Left cardiac atrium (tissue), 4 donors: ENCODE results near the gene TIMM10B. TPM values are rescaled to one million over a fixed set of nuclear protein-coding genes. Genes with fewer than 3 reads are reported as not detected.
A peak's percentile ranks its signal among the peaks of the same experiment; 100 is the strongest.

ENCODE experiments used
- ATAC-seq, 2 donors: fragments of 200-7000 bp; cut with Tn5 transposase; one replicate each; pipeline ENCODE4 v1.9.1; 2020; ENCODE audit warnings: mild to moderate bottlenecking in 2 of 2, moderate library complexity in 2 of 2
- DNase-seq: peaks from one replicate; pipeline ENCODE4 v3.0.0-alpha.2; 2020
- intact Hi-C, 2 donors: fragments of 100-400 bp; cut with DNase I; formaldehyde crosslinking; loops; one replicate each; pipeline versions ENCODE4 v1.14.1 to v1.15.1; 2022 to 2023
- long read RNA-seq: library from polyadenylated mRNA; unstranded; transcript quantifications from one replicate; pipeline ENCODE4 v2.0.0, GENCODE V29; 2021
- total RNA-seq, 2 donors: library from RNA; stranded (reverse); fragmentation: NEBNext Ultra II Directional; extraction: Animal tissue kit (Norgen Biotek cat#: 25700); gene quantifications; one replicate each; pipeline ENCODE4 v1.2.1, GENCODE V29; 2021
- donor health status: DM: no; HTN: yes; CAD: no.
- donor health status: DM: no; HTN: yes; CAD: no; lungs with severe emphysema.
- donor health status: DM: yes; HTN: yes; CAD: no.
- donor health status: Dilated cardiomyopathy.

Gene TIMM10B, protein sequence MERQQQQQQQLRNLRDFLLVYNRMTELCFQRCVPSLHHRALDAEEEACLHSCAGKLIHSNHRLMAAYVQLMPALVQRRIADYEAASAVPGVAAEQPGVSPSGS
- 10 to 100 TPM; 19.9 to 33.0 TPM for total RNA-seq
- long read RNA-seq, transcript TIMM10B-201 (3 exons, 2,840 nt), result major isoform, 30 of 30 reads
- long read RNA-seq, partial matches to known transcripts, result 0 of 30 reads
- long read RNA-seq, other reads (novel, unspliced or antisense), result 0 of 30 reads

DNA sequence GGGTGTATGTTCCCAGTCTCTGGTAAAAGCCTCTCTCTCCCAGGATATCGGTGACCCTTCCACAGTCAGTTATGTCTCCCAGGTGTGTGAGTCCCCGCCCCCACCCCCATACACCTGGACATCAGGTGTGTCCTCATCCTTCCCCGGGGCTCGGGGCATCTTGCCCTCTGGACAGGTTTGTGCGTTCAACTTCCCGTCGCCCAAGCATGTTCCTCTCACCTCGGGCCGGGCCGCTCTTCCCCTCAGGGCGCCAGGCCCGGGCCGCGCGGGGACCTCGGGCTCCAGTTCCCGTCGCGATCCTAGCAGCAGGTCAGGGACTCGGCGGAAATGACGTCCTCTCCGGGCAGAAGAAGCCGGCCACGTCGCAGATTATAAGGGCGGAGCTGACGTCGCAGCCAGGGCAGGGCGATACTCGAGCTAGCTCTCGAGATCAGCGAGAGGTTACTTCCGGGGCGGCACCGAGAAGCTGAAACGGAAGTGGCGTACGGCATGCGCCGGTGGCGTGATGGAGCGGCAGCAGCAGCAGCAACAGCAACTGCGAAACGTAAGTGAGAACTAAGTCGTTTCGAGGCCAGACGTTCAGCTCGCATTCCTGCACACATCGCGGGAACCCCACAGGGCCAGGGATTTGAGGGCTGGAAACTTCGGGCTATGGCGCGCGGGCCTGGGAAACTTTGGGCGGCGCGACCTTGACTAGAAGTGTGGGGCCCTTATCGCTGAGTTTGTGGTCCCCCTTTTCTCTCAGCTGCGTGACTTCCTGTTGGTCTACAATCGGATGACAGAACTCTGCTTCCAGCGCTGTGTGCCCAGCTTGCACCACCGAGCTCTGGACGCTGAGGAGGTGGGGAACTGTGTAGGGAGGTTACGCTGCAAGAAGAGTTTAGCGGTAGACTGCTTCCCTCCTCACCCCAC lies at the start of gene TIMM10B, which contains the start of gene ARFIP2:
Gene TIMM10B (plus strand): TSS at position 490 of the 912 bp plus-strand sequence. CDS start 16 bp downstream, at position 506.
Gene ARFIP2 (minus strand): TSS at position 320 of the 912 bp plus-strand sequence. CDS start 910 bp downstream, outside the sequence.
- intact Hi-C loops, result no loop called here
- ATAC-seq, result peak; percentile 98 to 99
- DNase-seq, result peak; percentile 99

DNA sequence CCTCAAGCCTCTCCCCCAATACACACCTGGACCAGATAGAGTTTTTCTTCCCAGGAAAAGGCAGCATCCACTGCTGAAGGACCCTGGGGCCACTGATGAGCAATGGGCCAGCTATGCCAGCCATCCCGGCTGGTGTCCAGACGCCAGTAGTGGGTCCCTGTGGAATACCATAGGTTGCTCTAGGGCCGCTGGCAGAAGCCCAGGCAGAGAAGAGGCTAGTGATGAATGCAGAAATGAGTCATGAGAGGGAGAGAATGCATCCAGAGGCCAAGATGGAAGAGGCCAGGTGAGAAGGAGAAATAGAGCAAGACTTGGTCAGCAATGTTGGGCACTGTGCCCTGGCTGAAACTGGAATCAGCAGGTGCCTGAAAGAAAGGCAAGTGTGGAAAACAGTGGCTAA lies 49.4 kb upstream of the TIMM10B start:
- intact Hi-C loops, result no loop called here
- DNase-seq (no peak), ATAC-seq (peak in 1 of 2 donors; percentile 42)

DNA sequence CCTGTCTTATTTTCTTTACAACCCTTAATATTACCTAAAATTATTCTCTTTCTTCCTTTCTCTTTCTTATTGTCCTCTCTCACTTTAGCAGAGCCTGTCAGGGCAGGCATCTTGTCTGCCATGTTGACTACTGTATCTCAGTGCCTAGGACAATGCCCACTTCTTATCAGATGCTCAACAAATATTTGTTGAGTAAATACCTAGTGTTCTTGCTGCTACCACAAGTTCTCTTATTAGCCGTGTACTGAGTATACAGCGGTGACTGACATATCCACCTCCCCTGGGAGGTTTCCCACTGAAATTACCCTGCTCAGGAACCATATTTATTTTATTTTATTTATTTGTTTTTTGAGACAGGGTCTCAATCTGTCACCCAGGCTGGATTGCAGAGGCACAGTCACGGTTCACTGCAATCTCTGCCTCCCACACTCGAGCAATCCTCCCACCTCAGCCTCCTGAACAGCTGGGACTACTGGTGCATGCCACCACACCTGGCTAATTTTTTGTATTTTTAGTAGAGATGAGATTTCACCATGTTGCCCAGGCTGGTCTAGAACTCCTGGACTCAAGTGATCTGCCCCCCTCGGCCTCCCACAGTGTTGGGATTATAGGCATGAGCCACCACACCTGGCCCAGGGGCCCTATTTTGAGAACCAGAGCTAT lies 47.2 kb upstream of the TIMM10B start:
- intact Hi-C loops, result no loop called here

DNA sequence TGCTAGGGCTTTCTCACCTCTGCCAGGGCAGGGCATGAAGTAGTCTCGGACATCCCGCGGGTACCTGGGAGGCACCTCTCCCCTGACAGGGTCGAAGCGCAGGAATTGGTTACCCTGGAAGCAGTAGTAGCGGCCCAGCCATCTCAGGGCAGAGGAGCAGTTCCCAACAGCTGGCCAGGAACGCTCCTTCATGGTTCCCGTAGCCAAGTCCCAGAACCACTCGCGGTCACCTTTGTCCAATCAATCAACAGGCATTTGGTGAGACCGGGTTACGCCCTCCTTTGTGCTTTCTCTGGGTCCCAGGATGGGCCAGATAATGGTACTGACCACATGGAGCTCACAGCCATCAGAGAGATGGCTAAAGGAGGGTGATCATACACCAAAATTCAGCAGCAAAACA lies 43.9 kb upstream of the TIMM10B start:
- DNase-seq (no peak), ATAC-seq (no peak)
- intact Hi-C loops, result no loop called here

More for the DNA sequence above, 47.2 kb upstream of the TIMM10B start:
- DNase-seq (no peak), ATAC-seq (no peak)

DNA sequence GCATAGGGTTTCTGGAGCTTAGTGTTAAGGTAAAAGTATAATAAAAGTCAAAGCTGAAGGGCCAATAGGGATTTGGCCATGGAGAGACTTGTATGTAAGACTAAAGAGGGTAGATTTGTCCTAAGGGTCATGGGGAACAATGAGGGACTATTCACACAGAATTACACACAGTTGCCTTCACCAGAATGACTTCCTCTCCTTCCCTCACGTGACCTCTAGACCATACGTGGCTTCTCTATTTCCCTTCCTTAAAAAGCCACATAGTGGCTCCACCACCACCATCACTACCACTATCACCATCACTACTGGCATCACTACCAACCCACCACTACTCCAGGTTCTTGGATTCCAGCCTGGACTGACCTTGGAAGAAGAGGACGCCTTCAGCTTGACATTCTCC lies 43.3 kb upstream of the TIMM10B start:
- DNase-seq, result no peak
- intact Hi-C loops, result no loop called here
- no peak for ATAC-seq

DNA sequence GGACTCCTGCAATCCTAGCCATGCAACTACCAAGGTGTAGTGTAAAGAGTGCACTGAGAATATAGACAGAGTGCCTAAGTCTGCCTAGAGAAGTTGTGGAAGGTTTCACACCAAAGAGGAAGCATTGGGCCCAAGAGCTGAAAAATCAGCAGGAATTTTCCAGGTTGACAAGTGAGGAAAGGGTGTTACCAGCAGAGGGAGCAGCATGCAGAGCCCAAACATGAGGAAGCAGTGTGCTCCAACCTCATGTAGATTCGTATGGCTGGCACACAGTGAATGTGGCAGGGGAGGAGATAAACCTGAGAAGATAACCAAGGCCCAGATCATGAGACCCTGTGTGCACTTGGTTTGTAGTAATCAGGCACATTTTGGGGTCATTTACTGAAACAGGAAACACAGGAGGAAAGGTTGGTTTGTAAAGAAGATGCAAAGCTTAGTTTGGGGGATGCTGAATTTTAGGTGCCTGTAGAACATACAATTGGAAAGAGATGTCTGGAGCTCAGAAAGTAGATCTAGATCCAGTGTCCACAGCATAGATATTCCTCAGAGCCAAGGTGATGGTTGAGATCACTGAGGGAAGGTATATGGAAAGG lies 42.2 kb upstream of the TIMM10B start:
- intact Hi-C loops, result no loop called here
- ATAC-seq, result peak; percentile 65 to 76
- DNase-seq, result peak; percentile 54

DNA sequence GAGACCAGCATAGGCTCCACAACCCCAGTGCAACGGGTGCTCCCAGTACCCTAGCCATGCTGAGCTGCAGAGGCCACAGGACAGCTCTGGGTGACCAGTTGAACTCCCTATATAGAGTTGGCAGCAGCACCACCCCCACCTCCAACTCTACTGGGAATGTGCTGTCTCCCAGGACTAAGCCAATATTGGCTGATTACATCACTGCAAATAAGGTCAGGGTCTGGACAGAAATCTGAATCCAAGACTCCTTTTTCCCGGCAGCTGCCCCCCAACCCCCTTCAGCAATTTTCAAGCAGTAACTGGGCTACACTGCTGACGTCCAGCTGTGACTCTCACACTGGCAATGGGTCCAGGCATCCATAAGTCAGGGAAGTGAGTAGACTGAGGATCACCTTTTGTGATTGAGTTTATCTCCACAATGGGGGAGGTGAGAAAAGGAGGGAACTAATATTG lies 40.4 kb upstream of the TIMM10B start, which contains the start of gene HPX:
Gene HPX (minus strand): TSS at position 82 of the 453 bp plus-strand sequence. CDS start 24 bp downstream, at position 58.
- DNase-seq (no peak), ATAC-seq (no peak)
- intact Hi-C loops, result loop anchor here (5.0 to 10.0 kb wide), 2 partner anchors 64 kb away; no protein-coding TSS in a partner anchor

DNA sequence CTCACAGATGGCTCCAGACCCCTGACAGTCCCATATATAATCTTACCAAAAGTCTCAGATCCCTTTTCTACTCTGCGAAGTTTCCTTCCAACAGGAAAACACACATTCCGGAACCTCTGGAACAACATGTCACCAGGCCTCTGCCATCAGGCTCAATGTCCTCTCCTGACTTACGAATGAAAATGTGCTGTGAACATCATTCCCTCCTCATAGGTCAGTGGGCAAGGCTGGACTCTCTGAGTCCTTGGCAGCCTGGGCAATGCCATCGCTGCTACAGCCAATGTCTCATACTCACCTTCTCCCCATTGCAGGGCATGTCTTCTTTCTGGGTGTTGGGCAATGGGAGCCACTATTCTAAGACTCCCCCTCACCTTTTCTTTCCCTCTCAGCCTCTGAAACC lies 38.9 kb upstream of the TIMM10B start:
- no peak for DNase-seq
- no peak for ATAC-seq
- intact Hi-C loops, result loop anchor here (2.0 to 10.0 kb wide), 3 partner anchors 62 to 65 kb away; no protein-coding TSS in a partner anchor

DNA sequence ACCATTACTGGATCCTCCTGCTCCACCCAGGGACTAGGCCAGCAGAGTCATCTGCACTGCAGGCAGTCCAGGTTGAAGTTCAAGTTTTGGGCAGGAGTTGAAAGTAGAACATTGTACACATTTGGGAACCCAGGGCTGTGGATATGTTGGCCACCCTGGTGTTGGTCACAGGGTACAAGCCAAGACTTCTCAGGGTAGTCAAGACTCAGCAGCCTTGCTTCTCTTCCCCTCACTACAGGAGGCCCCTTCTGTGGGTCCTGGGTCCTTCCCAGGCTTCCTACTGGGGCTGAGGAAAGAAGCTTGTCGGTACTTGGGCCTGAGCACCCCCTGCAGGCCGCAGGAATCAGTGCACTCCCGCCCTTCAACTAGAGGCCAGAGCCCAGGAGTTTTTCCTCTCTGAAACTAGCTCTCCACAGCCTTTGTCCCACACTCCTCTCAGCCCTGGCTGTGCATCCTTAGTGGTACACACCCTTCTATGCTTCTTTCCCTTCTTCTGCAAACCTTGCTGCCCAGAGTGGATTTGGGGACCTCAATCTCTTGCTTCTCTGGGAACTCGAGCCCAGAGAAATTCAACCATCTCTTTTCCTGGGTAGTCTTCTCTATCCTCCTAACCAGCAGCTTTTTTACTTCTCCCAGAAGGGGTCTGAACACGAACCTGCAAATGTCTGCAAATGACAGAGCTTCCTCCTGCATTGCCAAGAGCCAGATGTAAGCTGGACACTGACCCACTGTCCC lies 37.9 kb upstream of the TIMM10B start:
- peak; percentile 65 for DNase-seq

DNA sequence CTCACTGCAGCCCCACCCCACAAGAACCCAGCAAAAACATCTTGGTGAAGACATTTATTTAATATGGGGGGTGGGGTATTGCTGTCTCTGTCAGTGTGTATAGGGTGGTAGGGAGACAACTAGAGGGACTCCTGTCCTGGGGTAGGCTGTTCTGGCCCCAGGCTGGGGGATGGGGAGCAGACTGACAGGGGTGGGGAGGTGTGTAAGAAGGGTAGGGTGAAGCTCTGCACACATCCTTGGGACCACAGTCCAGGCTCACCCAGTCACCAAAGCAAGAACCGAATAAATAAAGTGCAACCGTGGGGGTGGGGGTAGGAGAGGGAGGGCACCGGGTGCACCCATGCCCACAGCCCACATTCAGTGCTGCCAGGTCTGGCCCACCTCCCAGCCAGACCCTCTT lies 32.7 kb upstream of the TIMM10B start:
- DNase-seq (no peak), ATAC-seq (no peak)
- intact Hi-C loops, result loop anchor here in 1 of 2 donors (10.0 kb wide), 1 partner anchor 56 kb away; no protein-coding TSS in a partner anchor

More for the DNA sequence above, 37.9 kb upstream of the TIMM10B start:
- intact Hi-C loops, result loop anchor here (2.0 to 10.0 kb wide), 3 partner anchors 61 to 66 kb away; no protein-coding TSS in a partner anchor
- peak; percentile 65 to 77 for ATAC-seq

DNA sequence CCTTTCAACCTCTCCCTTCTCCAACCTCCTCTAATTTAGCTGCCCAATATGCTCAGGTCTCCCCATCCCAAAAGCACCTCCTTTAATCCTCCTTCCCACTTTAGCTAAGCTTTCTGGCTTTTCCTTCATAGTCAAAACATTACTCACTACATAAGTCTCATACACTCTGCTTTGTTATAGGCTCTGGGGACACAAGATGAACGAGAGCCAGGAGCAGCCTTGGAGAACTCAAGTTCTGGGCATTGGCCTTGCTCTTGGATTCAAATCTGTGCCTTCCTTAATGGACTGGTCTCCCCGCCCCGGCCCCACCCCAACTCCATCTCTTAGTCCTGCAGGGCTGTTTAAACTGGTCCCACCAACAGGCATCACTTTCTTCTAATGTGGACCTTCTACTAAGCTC lies 29.1 kb upstream of the TIMM10B start:
- DNase-seq (no peak), ATAC-seq (peak in 1 of 2 donors; percentile 72)
- intact Hi-C loops, result no loop called here

DNA sequence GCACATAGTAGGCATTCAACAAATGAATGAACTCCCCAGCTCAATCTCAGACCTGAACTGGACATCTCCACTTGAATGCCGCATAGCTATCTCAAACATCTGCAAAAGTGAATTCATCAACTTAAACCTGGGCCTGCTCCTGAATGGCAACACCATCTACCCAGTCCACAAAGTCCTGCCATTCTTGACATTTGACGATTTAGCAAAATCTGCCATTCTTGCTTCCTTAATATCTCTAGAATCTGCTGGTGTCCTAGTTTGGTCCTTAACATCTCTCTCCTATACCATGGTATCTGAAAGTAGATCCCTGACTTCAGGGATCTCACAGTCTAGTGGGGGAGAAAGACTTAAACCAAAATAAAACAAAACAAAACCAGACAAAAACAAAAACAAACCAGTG lies 28.1 kb upstream of the TIMM10B start:
- DNase-seq, result no peak
- intact Hi-C loops, result no loop called here
- ATAC-seq, result no peak

DNA sequence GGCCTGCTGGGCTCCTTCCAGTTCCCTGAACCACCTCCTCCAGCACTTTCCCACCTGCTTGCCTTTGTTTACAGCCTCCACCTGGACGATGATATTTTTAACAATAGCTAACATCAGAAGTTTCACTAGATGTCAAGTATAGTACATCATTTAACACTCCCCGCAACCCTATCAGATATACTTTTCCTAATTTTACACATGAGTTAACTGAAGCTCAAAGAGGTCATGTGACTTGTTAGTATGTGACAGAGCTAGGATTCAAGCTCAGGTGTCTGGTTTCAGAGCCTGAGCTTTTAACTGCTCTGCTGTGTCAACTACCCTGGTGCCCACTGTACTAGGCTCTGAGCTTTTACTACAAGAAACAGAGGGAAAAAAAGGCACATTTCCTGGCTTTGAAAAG lies 26.2 kb upstream of the TIMM10B start:
- intact Hi-C loops, result no loop called here
- ATAC-seq, result no peak
- no peak for DNase-seq

DNA sequence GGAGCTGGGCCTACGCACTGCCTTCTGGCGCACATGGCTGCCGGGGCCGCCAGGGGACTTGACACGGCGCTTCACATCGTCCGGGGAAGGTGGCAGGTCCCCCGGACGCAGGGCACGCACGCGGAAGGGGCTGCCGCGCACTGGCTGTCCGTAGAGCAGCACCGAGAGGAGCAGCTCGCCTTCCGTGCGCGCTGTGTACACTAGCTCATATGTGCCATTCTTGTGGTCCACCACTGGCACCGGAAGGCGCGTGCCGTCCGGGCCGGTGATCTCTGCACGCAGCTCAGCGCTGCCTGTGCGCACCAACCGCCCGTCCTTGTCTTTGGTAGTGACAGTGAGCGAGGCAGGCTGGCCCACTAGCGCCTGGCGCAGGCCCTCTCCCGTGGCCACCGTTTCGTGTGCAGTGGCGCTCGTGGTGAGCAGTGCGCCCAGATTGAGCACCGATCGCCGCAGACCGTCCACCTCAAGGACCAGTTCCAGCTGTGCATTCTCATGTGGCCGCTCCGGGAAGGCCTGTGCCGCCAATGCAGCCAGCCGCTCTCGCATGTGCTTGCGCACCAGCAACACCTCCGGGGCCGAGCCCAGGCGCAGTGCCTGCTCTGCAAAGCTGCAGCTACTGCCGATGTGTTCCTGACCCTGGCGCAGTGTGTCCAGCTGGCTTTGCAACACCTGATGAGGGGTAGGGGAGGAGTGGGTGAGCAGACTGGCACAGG lies 24.8 kb upstream of the TIMM10B start:
- intact Hi-C loops, result no loop called here
- ATAC-seq, result no peak
- no peak for DNase-seq

DNA sequence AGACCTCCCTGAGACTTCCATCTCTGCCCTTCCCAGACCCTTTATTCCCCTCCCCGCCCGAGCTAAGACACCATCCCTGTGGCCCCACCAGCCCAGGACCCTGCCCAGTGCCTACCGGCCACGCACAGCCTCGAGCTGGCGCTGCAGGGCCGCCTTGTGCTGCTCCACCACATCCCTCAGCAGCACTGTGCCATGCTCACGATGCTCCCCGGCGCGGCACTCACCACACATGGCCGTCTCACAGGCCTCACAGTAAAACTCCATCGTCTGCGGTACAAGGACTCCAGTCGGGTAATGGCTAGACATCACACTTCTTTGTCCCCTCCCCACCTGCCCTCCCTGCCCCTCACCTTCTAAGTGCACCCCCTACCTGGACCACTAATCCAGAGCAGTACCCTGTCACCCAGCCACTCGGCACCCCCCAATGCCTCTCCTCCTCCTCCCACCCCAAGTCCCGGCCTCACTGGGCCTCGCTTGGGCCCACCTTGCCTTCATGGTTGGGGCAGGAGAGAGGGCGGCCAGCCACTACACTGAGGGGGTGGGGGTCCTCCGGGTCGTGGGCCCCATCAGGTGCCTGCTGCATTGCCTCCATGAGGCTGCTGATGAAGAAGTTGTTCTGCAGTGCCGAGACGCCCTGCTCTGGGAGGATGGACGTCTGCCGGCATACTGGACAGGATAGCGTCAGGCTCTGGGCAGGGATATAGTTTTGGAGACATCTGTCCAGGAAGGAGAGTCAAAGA lies 23.6 kb upstream of the TIMM10B start:
- DNase-seq (no peak), ATAC-seq (no peak)
- intact Hi-C loops, result no loop called here

DNA sequence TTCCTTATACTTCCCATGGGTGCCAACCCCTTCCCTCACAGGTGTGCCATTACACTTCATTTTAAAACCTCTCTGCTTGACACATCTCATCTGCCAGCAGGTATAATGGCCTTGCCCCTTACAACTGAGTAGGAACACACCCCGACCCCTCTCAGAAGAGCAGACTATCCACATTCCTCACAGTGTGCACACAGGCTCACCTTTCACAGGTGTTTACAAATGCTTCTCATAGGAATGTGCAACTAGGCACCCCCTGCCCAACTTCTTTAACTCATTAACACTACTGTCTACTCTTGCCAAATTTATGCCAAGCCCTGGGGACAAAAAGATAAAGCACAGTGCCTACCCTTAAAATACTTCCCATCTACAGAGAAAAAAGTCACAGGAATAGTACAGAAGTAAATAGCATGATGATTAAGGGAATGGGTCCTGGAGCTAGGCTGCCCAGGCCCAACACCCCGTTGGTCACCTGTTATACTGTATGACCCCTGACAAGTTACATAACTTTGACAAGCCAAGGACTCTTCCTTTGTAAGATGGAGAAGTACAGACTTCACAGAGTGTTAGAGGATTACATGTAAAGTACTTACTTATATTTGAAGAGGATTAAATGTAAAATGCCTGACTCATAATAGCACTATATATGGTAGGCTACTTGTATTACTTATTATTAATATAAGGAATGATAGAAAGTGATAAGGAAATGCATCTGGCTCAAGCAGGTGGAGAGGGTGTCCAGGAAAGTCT lies 22.8 kb upstream of the TIMM10B start:
- no peak for ATAC-seq
- DNase-seq, result no peak
- intact Hi-C loops, result no loop called here
